Panc1 (cell line): ENCODE measurements around the gene WHAMM. TPM values are rescaled to one million over a fixed set of nuclear protein-coding genes. Genes with fewer than 3 reads are reported as not detected.

Source experiments
- ATAC-seq: fragments of 200-7000 bp; cut with Tn5 transposase; 2 replicates; pipeline ENCODE4 v1.9.1; 2020; ENCODE audit warnings: mild to moderate bottlenecking, moderate library complexity
- BruUV-seq: library from RNA; stranded (reverse); fragments of 400-500 nt; replicated peaks from 2 replicates; lab custom pipeline; 2021; lab: Mats Ljungman, UMichigan
- CTCF ChIA-PET: fragments of 300-600 bp; sonication (Branson Sonifier 250); formaldehyde crosslinking; loops from one replicate; lab custom pipeline; 2022; ENCODE audit warnings: antibody characterized with exemption; lab: Charles Lee
- POLR2A ChIA-PET: fragments of 300-600 bp; sonication (Branson Sonifier 250); formaldehyde crosslinking; loops from one replicate; lab custom pipeline; 2022; ENCODE audit warnings: antibody characterized with exemption; lab: Charles Lee
- DNase-seq: peaks from one replicate; pipeline ENCODE4 v3.0.0-alpha.2; 2010; ENCODE audit warnings: low read depth, low spot score
- H3K27ac ChIP-seq: 2 replicates; pipeline ENCODE4 v1.5.1; 2011; ENCODE audit warnings: mild to moderate bottlenecking, low read length, inconsistent platforms
- H3K27me3 ChIP-seq: fragments of 200-500 bp; sonication (Bioruptor generic); 2 replicates; pipeline ENCODE4 v1.6.0; 2014; ENCODE audit warnings: low read length, inconsistent platforms; ENCODE audit not compliant: control insufficient read depth, insufficient read depth
- H3K36me3 ChIP-seq: fragments of 200-500 bp; sonication (Bioruptor generic); 2 replicates; pipeline ENCODE4 v1.5.1; 2014; ENCODE audit warnings: inconsistent platforms, mild to moderate bottlenecking, low read length, moderate library complexity; ENCODE audit not compliant: control insufficient read depth, insufficient read depth
- H3K4me1 ChIP-seq: 2 replicates; pipeline ENCODE4 v1.5.1; 2011; ENCODE audit warnings: inconsistent platforms, mild to moderate bottlenecking, low read length, moderate library complexity; ENCODE audit not compliant: control insufficient read depth, insufficient read depth
- H3K4me3 ChIP-seq, 2 experiments: 2 replicates each; pipeline ENCODE4 v1.5.1; 2011 to 2012; ENCODE audit warnings: low read depth in 2 of 2, low read length in 2 of 2, mild to moderate bottlenecking in 2 of 2, inconsistent platforms in 1 of 2, moderate library complexity in 1 of 2
- H3K9me3 ChIP-seq: fragments of 200-500 bp; sonication (Bioruptor generic); 2 replicates; pipeline ENCODE4 v1.5.1; 2014; ENCODE audit warnings: low read depth, mild to moderate bottlenecking, inconsistent platforms, low read length, moderate library complexity; ENCODE audit not compliant: control insufficient read depth, insufficient read depth
- CTCF ChIP-seq: fragments of 450-650 bp; IDR thresholded peaks from 2 replicates; pipeline ENCODE4 v1.5.1; 2017; ENCODE audit warnings: mild to moderate bottlenecking
- POLR2AphosphoS5 ChIP-seq: IDR thresholded peaks from 2 replicates; pipeline ENCODE4 v1.6.1; 2012; ENCODE audit warnings: mild to moderate bottlenecking, low read depth, low read length, moderate library complexity
- REST ChIP-seq, 2 experiments: IDR thresholded peaks; 2 replicates each; pipeline ENCODE4 v1.6.1; 2011 to 2012; ENCODE audit warnings: low read depth in 2 of 2, control low read depth in 1 of 2, low read length in 1 of 2, mild to moderate bottlenecking in 1 of 2, moderate library complexity in 1 of 2; ENCODE audit not compliant: insufficient read depth in 1 of 2
- SIN3A ChIP-seq: IDR thresholded peaks from 2 replicates; pipeline ENCODE4 v1.6.1; 2012; ENCODE audit warnings: low read depth, mild to moderate bottlenecking, low read length, moderate library complexity, borderline replicate concordance; ENCODE audit not compliant: insufficient read depth
- TCF7L2 ChIP-seq: IDR thresholded peaks from 2 replicates; pipeline ENCODE4 v1.6.1; 2011; ENCODE audit warnings: mild to moderate bottlenecking, low read depth, low read length, inconsistent platforms
- in situ Hi-C: cut with HindIII; loops from 2 replicates; pipeline ENCODE4 v1.10.0; 2016; ENCODE audit warnings: low sequenced_read_pairs, low pct_unique_long_range_greater_than_20kb
- intact Hi-C: fragments of 100-400 bp; cut with micrococcal nuclease; formaldehyde crosslinking; loops from one replicate; pipeline ENCODE4 v1.10.0; 2022; ENCODE audit not compliant: unreplicated experiment
- total RNA-seq: library from RNA; stranded (reverse); gene quantifications from one replicate; pipeline ENCODE4 v1.2.1, GENCODE V29; 2021; ENCODE audit not compliant: unreplicated experiment

The WHAMM gene
- total RNA-seq, 1 experiment from 2014 or later = 8.8 TPM

GRCh38 chr15:82871832-82872484, 62.5 kb downstream of the WHAMM start:
- Histone ChIP-seq H3K4me1 (no peaks in the 10 kb centered on the region), H3K27me3 (no peaks in the 10 kb centered on the region), H3K27ac (no peak overlapping the region), H3K4me3 (no peak overlapping the region), H3K36me3 (no peaks in the 10 kb centered on the region), H3K9me3 (no peaks in the 10 kb centered on the region)
- in situ Hi-C loops = no loop called here
- no TSS peak for BruUV-seq
- ChIA-PET CTCF (no interaction called here), POLR2A (no interaction called here)
- no peak for ATAC-seq
- intact Hi-C loops = no loop called here
- TF ChIP-seq TCF7L2 = no peak
- TF ChIP-seq REST (IDR thresholded peaks at IDR 0.05; ENCODE audit: insufficient read depth in 1 of 2, low read depth in 2 of 2, low read length in 1 of 2) = no peak
- no peak for TF ChIP-seq CTCF
- TF ChIP-seq POLR2AphosphoS5 = no peak
- TF ChIP-seq SIN3A = no peak
- no peak for DNase-seq

GRCh38 chr15:82873000-82873680, 63.7 kb downstream of the WHAMM start:
- Histone ChIP-seq H3K4me3 (no peak overlapping the region), H3K36me3 (no peaks in the 10 kb centered on the region), H3K27ac (no peak overlapping the region), H3K9me3 (no peaks in the 10 kb centered on the region), H3K27me3 (no peaks in the 10 kb centered on the region), H3K4me1 (no peaks in the 10 kb centered on the region)
- CTCF ChIA-PET = no interaction called here
- no peak for ATAC-seq
- BruUV-seq = no TSS peak
- POLR2A ChIA-PET = no interaction called here
- DNase-seq = no peak
- intact Hi-C loops = no loop called here
- TF ChIP-seq CTCF = no peak
- no peak for TF ChIP-seq REST (IDR thresholded peaks at IDR 0.05; ENCODE audit: insufficient read depth in 1 of 2, low read depth in 2 of 2, low read length in 1 of 2)
- no peak for TF ChIP-seq POLR2AphosphoS5
- TF ChIP-seq TCF7L2 = no peak
- TF ChIP-seq SIN3A = no peak
- in situ Hi-C loops = no loop called here
